Gastrocnemius medialis (tissue), 4 donors: Measurements from ENCODE around the gene MTOR. TPM values are rescaled to one million over a fixed set of nuclear protein-coding genes. Genes with fewer than 3 reads are reported as not detected.

ENCODE experiments used
- ATAC-seq, 2 donors: fragments of 150-250 bp; one replicate each; pipeline ENCODE4 v1.9.1; 2016
- DNase-seq, 2 donors: peaks; one replicate each; pipeline ENCODE4 v3.0.0-alpha.2; 2019
- H3K27ac ChIP-seq, 4 donors: fragments of 200-600 bp; sonication (generic); 1 replicate in 1 of 4; 2 replicates in 3 of 4; pipeline ENCODE4 v1.5.1; 2016 to 2018; ENCODE audit warnings: mild to moderate bottlenecking in 2 of 4, moderate library complexity in 1 of 4
- H3K27me3 ChIP-seq, 3 donors: fragments of 200-600 bp; sonication (generic) in 2 of 3; 1 replicate in 1 of 3; 2 replicates in 2 of 3; pipeline versions ENCODE4 v1.5.1 to v1.6.0; 2016 to 2019; ENCODE audit warnings: mild to moderate bottlenecking in 1 of 3, moderate library complexity in 1 of 3
- H3K36me3 ChIP-seq, 2 donors: fragments of 200-600 bp; sonication (generic) in 1 of 2; one replicate each; pipeline ENCODE4 v1.5.1; 2017 to 2018
- H3K4me1 ChIP-seq, 2 donors: fragments of 200-600 bp; sonication (generic) in 1 of 2; one replicate each; pipeline ENCODE4 v1.5.1; 2016 to 2017; ENCODE audit warnings: mild to moderate bottlenecking in 2 of 2
- H3K4me3 ChIP-seq, 4 donors: fragments of 200-600 bp; sonication (generic) in 3 of 4; 1 replicate in 1 of 4; 2 replicates in 3 of 4; pipeline ENCODE4 v1.5.1; 2016 to 2019; ENCODE audit warnings: mild to moderate bottlenecking in 2 of 4
- H3K9me3 ChIP-seq, 3 donors: fragments of 200-600 bp; sonication (generic) in 2 of 3; 1 replicate in 1 of 3; 2 replicates in 2 of 3; pipeline ENCODE4 v1.5.1; 2016 to 2019
- CTCF ChIP-seq, 5 experiments: fragments of 450-650 bp in 3 of 5; fragments of 200-600 bp in 2 of 5; sonication (generic) in 2 of 5; IDR thresholded peaks in 4 of 5; conservative IDR thresholded peaks in 1 of 5; 1 replicate in 4 of 5; 2 replicates in 1 of 5; pipeline ENCODE4 v1.5.1; 2016 to 2019; ENCODE audit warnings: antibody characterized with exemption in 5 of 5, mild to moderate bottlenecking in 3 of 5, moderate library complexity in 3 of 5
- POLR2A ChIP-seq, 2 donors: fragments of 450-650 bp; IDR thresholded peaks; one replicate each; pipeline ENCODE4 v1.6.1; 2017; ENCODE audit warnings: antibody characterized with exemption in 2 of 2, mild to moderate bottlenecking in 2 of 2, moderate library complexity in 2 of 2
- in situ Hi-C, 4 donors: fragments of 200-750 bp; cut with MboI; loops; one replicate each; pipeline versions ENCODE4 v1.15.0 to v1.8.0; 2017; ENCODE audit warnings: low sequenced_read_pairs in 4 of 4
- intact Hi-C: fragments of 100-400 bp; cut with DNase I; formaldehyde crosslinking; loops from one replicate; pipeline ENCODE4 v1.15.1; 2023; ENCODE audit warnings: low total_unique reads
- total RNA-seq, 4 donors: library from RNA; depleted of rRNA; stranded (reverse); fragments of >200 nt; gene quantifications; one replicate each; pipeline versions ENCODE4 v1.1.0 to v1.2.3, GENCODE V29; 2016

The MTOR gene
- total RNA-seq, 4 donors from 2014 or later, result 40.7 to 66.3 (median 52.9) TPM

GRCh38 chr1:11179125-11179524 is 83.2 kb downstream of the MTOR start:
- no peak overlapping the region for H3K27ac ChIP-seq
- H3K4me1 ChIP-seq, result peaks cover 31 to 42% of the 10 kb centered on the region in 2 donors
- no peak overlapping the region for H3K4me3 ChIP-seq
- in situ Hi-C loops (no loop called here), intact Hi-C loops (no loop called here)
- TF ChIP-seq CTCF (IDR thresholded peaks at IDR 0.05 in 4 of 5, conservative IDR thresholded peaks at IDR 0.05 in 1 of 5) (no peak), POLR2A (IDR thresholded peaks at IDR 0.05) (no peak)
- no peaks in the 10 kb centered on the region for H3K36me3 ChIP-seq
- H3K9me3 ChIP-seq, result no peaks in the 10 kb centered on the region
- no peaks in the 10 kb centered on the region for H3K27me3 ChIP-seq
- DNase-seq, result no peak
- no peak for ATAC-seq

- no peaks in the 10 kb centered on the region for H3K36me3 ChIP-seq
- intact Hi-C loops (no loop called here), in situ Hi-C loops (no loop called here)
- no peak overlapping the region for H3K4me3 ChIP-seq
- peak overlapping the region in 1 of 4 donors; percentile 21 for H3K27ac ChIP-seq
- peaks cover 31 to 42% of the 10 kb centered on the region in 2 donors for H3K4me1 ChIP-seq
- no peak for TF ChIP-seq POLR2A (IDR thresholded peaks at IDR 0.05)
- no peak for TF ChIP-seq CTCF (IDR thresholded peaks at IDR 0.05 in 4 of 5, conservative IDR thresholded peaks at IDR 0.05 in 1 of 5)
- ATAC-seq (peak; percentile 28 to 45), DNase-seq (no peak)
- H3K9me3 ChIP-seq, result no peaks in the 10 kb centered on the region
- H3K27me3 ChIP-seq, result no peaks in the 10 kb centered on the region
Measured at GRCh38 chr1:11178021-11179015, 84.0 kb downstream of the MTOR start.

- no peaks in the 10 kb centered on the region for H3K27me3 ChIP-seq
- H3K27ac ChIP-seq, result peak overlapping the region in 3 of 4 donors; percentile 25 to 64 (median 44)
- H3K9me3 ChIP-seq, result no peaks in the 10 kb centered on the region
- H3K36me3 ChIP-seq, result no peaks in the 10 kb centered on the region
- TF ChIP-seq POLR2A (IDR thresholded peaks at IDR 0.05) (no peak), CTCF (IDR thresholded peaks at IDR 0.05 in 4 of 5, conservative IDR thresholded peaks at IDR 0.05 in 1 of 5) (no peak)
- DNase-seq, result peak in 1 of 2 donors; percentile 28
- intact Hi-C loops (no loop called here), in situ Hi-C loops (no loop called here)
- no peak overlapping the region for H3K4me3 ChIP-seq
- ATAC-seq, result peak; percentile 53 to 71
- peaks cover 31 to 42% of the 10 kb centered on the region in 2 donors for H3K4me1 ChIP-seq
Measured at GRCh38 chr1:11176081-11176706, 86.2 kb downstream of the MTOR start.

- Histone ChIP-seq H3K4me1 (peaks cover 31 to 42% of the 10 kb centered on the region in 2 donors), H3K9me3 (no peaks in the 10 kb centered on the region), H3K27me3 (no peaks in the 10 kb centered on the region), H3K36me3 (no peaks in the 10 kb centered on the region), H3K4me3 (no peak overlapping the region), H3K27ac (no peak overlapping the region)
- intact Hi-C loops (loop anchor here (2.0 kb wide), 1 partner anchor 17 kb away; no protein-coding TSS in a partner anchor), in situ Hi-C loops (no loop called here)
- TF ChIP-seq POLR2A (IDR thresholded peaks at IDR 0.05) (no peak), CTCF (IDR thresholded peaks at IDR 0.05 in 4 of 5, conservative IDR thresholded peaks at IDR 0.05 in 1 of 5) (no peak)
- DNase-seq (no peak), ATAC-seq (no peak)
Measured at GRCh38 chr1:11175461-11175860, 86.9 kb downstream of the MTOR start.
